ENCODE data around the gene ROR2.

- TF ChIP-seq, protein P1, sequence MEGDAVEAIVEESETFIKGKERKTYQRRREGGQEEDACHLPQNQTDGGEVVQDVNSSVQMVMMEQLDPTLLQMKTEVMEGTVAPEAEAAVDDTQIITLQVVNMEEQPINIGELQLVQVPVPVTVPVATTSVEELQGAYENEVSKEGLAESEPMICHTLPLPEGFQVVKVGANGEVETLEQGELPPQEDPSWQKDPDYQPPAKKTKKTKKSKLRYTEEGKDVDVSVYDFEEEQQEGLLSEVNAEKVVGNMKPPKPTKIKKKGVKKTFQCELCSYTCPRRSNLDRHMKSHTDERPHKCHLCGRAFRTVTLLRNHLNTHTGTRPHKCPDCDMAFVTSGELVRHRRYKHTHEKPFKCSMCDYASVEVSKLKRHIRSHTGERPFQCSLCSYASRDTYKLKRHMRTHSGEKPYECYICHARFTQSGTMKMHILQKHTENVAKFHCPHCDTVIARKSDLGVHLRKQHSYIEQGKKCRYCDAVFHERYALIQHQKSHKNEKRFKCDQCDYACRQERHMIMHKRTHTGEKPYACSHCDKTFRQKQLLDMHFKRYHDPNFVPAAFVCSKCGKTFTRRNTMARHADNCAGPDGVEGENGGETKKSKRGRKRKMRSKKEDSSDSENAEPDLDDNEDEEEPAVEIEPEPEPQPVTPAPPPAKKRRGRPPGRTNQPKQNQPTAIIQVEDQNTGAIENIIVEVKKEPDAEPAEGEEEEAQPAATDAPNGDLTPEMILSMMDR (IDR thresholded peaks at IDR 0.05): no peak
- no peak for TF ChIP-seq POLR2A (IDR thresholded peaks at IDR 0.05)
- TF ChIP-seq POLR2AphosphoS5 (IDR thresholded peaks at IDR 0.05): no peak
- TF ChIP-seq EP300 (IDR thresholded peaks at IDR 0.05): no peak
Observed at GRCh38 chr9:91764661-91765060, 185.4 kb downstream of the ROR2 start.
